ENCODE data around the gene AMMECR1L. TPM values are rescaled to one million over a fixed set of nuclear protein-coding genes. Genes with fewer than 3 reads are reported as not detected.

AMMECR1L gene
- total and polyA plus RNA-seq, 2 of the 4 experiments (the other 2 are of a cell fraction): 13.4 to 14.0 TPM

- POLR2A ChIA-PET (ENCODE audit: unreplicated experiment): no interaction called here
- Histone ChIP-seq H3K4me3 (ENCODE audit: insufficient read depth, low read depth, low read length) (no peak overlapping the region), H2BK20ac (ENCODE audit: low read depth, low read length) (no peak overlapping the region), H3K27me3 (ENCODE audit: control insufficient read depth, insufficient read depth, low read length) (no peaks in the 10 kb centered on the region), H3K4ac (ENCODE audit: low read depth, low read length) (no peak overlapping the region), H3K18ac (ENCODE audit: low read depth, low read length) (no peak overlapping the region), H2AK5ac (ENCODE audit: low read depth, low read length) (no peak overlapping the region), H3K9ac (ENCODE audit: low read depth, low read length) (no peak overlapping the region), H2BK120ac (ENCODE audit: low read depth, low read length) (no peak overlapping the region), H4K8ac (ENCODE audit: low read depth in 2 of 2, low read length in 2 of 2) (no peak overlapping the region), H3K23ac (ENCODE audit: low read depth, low read length) (no peak overlapping the region), H2AFZ (replicated peaks; ENCODE audit: low read length, poor library complexity) (no peak overlapping the region), H4K5ac (ENCODE audit: low read depth, low read length) (no peak overlapping the region), H3K79me1 (ENCODE audit: low read depth in 1 of 2, low read length in 2 of 2) (peaks cover 39 to 85% of the 10 kb centered on the region in 2 experiments), H2AK9ac (replicated peaks; ENCODE audit: low read depth, low read length, poor library complexity) (no peak overlapping the region), H4K20me1 (ENCODE audit: insufficient read depth, low read length) (peaks cover 75% of the 10 kb centered on the region), H3K56ac (ENCODE audit: extremely low read depth, insufficient read depth, low read length) (no peak overlapping the region), H3K14ac (replicated peaks; ENCODE audit: low read depth, low read length) (no peak overlapping the region), H3K4me1 (ENCODE audit: control insufficient read depth, insufficient read depth, low read length) (peaks cover 6% of the 10 kb centered on the region), H3K27ac (ENCODE audit: insufficient read depth, low read length) (no peak overlapping the region), H3K9me3 (ENCODE audit: control insufficient read depth, insufficient read depth, low read length) (no peaks in the 10 kb centered on the region), H3K9me1 (ENCODE audit: insufficient read depth, low read length) (peaks cover 16% of the 10 kb centered on the region), H2BK5ac (ENCODE audit: low read depth, low read length, poor library complexity, severe bottlenecking) (no peak overlapping the region), H3K36me3 (ENCODE audit: control insufficient read depth, insufficient read depth, low read length) (peaks cover 34% of the 10 kb centered on the region), H4K91ac (ENCODE audit: insufficient read depth, low read depth, low read length) (no peak overlapping the region), H3K4me2 (ENCODE audit: low read depth, low read length) (no peak overlapping the region), H2BK15ac (ENCODE audit: low read depth, low read length) (no peak overlapping the region)
- ATAC-seq (ENCODE audit: low read depth) (no peak), DNase-seq (no peak)
- no TSS peak for BruUV-seq (replicated peaks)
- in situ Hi-C loops (cut with MboI; ENCODE audit: low sequenced_read_pairs): no loop called here
- no peak for TF ChIP-seq BHLHE40 (IDR thresholded peaks at IDR 0.05; ENCODE audit: low read depth, low read length)
- TF ChIP-seq RCOR1 (IDR thresholded peaks at IDR 0.05; ENCODE audit: insufficient replicate concordance, low read length): no peak
- no peak for TF ChIP-seq NFE2L2 (IDR thresholded peaks at IDR 0.05; ENCODE audit: low read depth, low read length)
- TF ChIP-seq POLR2A (IDR thresholded peaks at IDR 0.05; ENCODE audit: low read depth, low read length): no peak
- TF ChIP-seq MAZ (IDR thresholded peaks at IDR 0.05; ENCODE audit: borderline replicate concordance, low read depth, low read length): no peak
- TF ChIP-seq FOS (IDR thresholded peaks at IDR 0.05; ENCODE audit: low read depth, low read length): no peak
- TF ChIP-seq RFX5 (IDR thresholded peaks at IDR 0.05; ENCODE audit: low read depth, low read length): no peak
- 84% methylated on average over 7 of the region's 14 CpGs; no CpG with 5 or more reads in 1 of the 2 experiments for WGBS, 2 experiments (ENCODE audit: extremely low coverage in 2 of 2, insufficient read length in 1 of 2)
- intact Hi-C loops (cut with micrococcal nuclease): no loop called here
- CTCF ChIA-PET: no interaction called here
- dilution Hi-C loops (cut with HindIII; ENCODE audit: low sequenced_read_pairs, unreplicated experiment): no loop called here
Measured at GRCh38 chr2:127873707-127874303, 12.0 kb downstream of the AMMECR1L start.

All from IMR-90 (cell line).